ENCODE measurements around the gene SELENOK. TPM values are rescaled to one million over a fixed set of nuclear protein-coding genes. Genes with fewer than 3 reads are reported as not detected.

SELENOK gene
- total RNA-seq, 4 donors from 2014 or later = 23.0 to 47.2 (median 30.1) TPM

DNA sequence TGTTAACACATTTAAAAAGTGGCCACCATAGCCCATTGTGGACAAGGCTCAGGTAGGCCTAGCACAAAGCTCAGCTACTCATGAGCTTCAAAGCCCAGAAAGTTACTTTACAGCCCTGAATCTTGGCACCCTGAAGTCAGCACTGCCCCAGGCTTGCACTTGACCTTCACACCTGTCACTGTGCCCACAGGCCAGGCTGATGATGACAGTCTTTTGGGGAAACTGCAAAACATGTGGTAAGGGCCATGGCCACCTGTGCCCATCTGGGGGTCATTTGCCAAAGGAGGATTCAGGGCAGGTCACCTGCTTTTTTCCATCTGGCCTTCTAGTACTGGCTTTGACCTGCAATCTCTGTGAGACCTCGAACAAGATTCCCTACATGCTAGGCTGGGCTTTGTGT is 56.4 kb downstream of the SELENOK start:
- TF ChIP-seq POLR2A (IDR thresholded peaks at IDR 0.05) = no peak
- TF ChIP-seq, protein P1, sequence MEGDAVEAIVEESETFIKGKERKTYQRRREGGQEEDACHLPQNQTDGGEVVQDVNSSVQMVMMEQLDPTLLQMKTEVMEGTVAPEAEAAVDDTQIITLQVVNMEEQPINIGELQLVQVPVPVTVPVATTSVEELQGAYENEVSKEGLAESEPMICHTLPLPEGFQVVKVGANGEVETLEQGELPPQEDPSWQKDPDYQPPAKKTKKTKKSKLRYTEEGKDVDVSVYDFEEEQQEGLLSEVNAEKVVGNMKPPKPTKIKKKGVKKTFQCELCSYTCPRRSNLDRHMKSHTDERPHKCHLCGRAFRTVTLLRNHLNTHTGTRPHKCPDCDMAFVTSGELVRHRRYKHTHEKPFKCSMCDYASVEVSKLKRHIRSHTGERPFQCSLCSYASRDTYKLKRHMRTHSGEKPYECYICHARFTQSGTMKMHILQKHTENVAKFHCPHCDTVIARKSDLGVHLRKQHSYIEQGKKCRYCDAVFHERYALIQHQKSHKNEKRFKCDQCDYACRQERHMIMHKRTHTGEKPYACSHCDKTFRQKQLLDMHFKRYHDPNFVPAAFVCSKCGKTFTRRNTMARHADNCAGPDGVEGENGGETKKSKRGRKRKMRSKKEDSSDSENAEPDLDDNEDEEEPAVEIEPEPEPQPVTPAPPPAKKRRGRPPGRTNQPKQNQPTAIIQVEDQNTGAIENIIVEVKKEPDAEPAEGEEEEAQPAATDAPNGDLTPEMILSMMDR (IDR thresholded peaks at IDR 0.05) = no peak

DNA sequence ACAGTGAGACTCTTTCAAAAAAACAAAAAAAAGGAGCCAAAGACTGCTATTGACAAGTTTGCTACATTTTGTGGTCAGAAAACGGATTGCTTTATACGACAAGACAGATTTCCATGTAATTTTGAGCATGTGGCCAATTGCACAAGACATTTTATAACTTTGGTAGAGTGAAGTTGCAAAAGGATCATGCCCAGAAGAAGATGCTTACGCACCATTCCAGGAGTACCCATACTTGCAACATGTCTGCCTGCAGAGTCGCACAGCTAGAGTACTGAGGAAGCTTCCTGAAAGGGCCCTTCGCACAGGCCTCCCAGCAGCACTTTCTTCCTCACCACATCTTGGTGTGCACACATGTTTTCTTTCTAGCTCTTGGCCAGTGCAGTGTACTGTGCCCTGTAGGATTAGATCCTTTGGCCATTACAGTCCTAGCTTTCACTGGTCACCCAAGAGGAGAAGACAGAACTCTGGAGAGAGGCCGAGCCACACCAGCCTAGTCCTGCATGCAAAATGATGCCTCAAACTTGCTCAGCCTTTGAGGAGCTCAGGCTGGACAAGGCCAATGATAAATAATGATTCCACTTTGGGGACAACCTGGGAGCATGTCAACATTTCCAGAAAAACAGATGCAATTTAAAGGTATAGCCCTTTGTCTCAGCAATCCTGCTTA is 57.1 kb downstream of the SELENOK start:
- intact Hi-C loops (cut with DNase I; ENCODE audit: low total_unique reads) = no loop called here
- 89 to 95% methylated on average over 6 of the region's 6 CpGs for WGBS, 2 donors
- DNase-seq (ENCODE audit: low spot score in 2 of 2) = peak in 1 of 2 donors; percentile 42
- no peak for TF ChIP-seq POLR2A (IDR thresholded peaks at IDR 0.05)
- TF ChIP-seq, protein P1 (IDR thresholded peaks at IDR 0.05) = no peak
- H3K4me3 ChIP-seq (ENCODE audit: low read depth, poor library complexity, severe bottlenecking) = no peak overlapping the region

More for the DNA sequence above, 56.4 kb downstream of the SELENOK start:
- intact Hi-C loops (cut with DNase I; ENCODE audit: low total_unique reads) = no loop called here
- H3K4me3 ChIP-seq (ENCODE audit: low read depth, poor library complexity, severe bottlenecking) = no peak overlapping the region
- DNase-seq (ENCODE audit: low spot score in 2 of 2) = peak in 1 of 2 donors; percentile 59
- 85 to 90% methylated on average over 1 of the region's 1 CpG for WGBS, 2 donors

Other genes with a start within 250 kb of the SELENOK start
- 10 to 100 TPM in 2 of 4 donors, 1 to 10 TPM in 2; 4.6 to 14.9 (median 9.5) TPM for gene CHDH, start 45.4 kb downstream of the SELENOK start, total RNA-seq
- 1 to 10 TPM in 1 of 4 donors, under 1 TPM in 2, not detected in 1; 0.63 to 1.9 (median 0.81) TPM for gene IL17RB, start 45.3 kb downstream of the SELENOK start, total RNA-seq
- 10 to 100 TPM; 12.0 to 22.4 (median 19.2) TPM for gene ACTR8, start 9.7 kb downstream of the SELENOK start, total RNA-seq
- gene CACNA2D3, start 230.7 kb upstream of the SELENOK start, total RNA-seq = 1 to 10 TPM in 2 of 4 donors, under 1 TPM in 2; 0.27 to 1.5 (median 0.79) TPM